ENCODE data around the gene BSDC1. TPM values are rescaled to one million over a fixed set of nuclear protein-coding genes. Genes with fewer than 3 reads are reported as not detected.
A peak's percentile ranks its signal among the peaks of the same experiment; 100 is the strongest.

Gene BSDC1
- polyA plus RNA-seq, 1 experiment: 45.3 TPM

- DNase-seq (ENCODE audit: low read depth, low spot score): no peak
- Histone ChIP-seq H3K9me3 (ENCODE audit: control insufficient read depth, insufficient read depth, low read length) (no peaks in the 10 kb centered on the region; the same call in 1 of the 2 replicates), H3K27me3 (ENCODE audit: control insufficient read depth, insufficient read depth, low read length) (no peaks in the 10 kb centered on the region), H3K4me3 (ENCODE audit: low read depth, low read length) (no peak overlapping the region), H3K27ac (ENCODE audit: low read depth, low read length) (no peak overlapping the region)
- CTCF ChIA-PET: interaction anchor here (1.0 kb wide), 2 partner anchors 15 to 116 kb away, joined by 3 to 4 read pairs; no protein-coding TSS in a partner anchor
- TF ChIP-seq, protein P1, sequence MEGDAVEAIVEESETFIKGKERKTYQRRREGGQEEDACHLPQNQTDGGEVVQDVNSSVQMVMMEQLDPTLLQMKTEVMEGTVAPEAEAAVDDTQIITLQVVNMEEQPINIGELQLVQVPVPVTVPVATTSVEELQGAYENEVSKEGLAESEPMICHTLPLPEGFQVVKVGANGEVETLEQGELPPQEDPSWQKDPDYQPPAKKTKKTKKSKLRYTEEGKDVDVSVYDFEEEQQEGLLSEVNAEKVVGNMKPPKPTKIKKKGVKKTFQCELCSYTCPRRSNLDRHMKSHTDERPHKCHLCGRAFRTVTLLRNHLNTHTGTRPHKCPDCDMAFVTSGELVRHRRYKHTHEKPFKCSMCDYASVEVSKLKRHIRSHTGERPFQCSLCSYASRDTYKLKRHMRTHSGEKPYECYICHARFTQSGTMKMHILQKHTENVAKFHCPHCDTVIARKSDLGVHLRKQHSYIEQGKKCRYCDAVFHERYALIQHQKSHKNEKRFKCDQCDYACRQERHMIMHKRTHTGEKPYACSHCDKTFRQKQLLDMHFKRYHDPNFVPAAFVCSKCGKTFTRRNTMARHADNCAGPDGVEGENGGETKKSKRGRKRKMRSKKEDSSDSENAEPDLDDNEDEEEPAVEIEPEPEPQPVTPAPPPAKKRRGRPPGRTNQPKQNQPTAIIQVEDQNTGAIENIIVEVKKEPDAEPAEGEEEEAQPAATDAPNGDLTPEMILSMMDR (IDR thresholded peaks at IDR 0.05; ENCODE audit: low read depth, low read length): no peak
- POLR2A ChIA-PET: interaction anchor here (0.9 kb wide), 1 partner anchor 10 kb away, joined by 3 read pairs; no protein-coding TSS in a partner anchor
Observed at GRCh38 chr1:32331549-32331948, 62.7 kb downstream of the BSDC1 start.

DNA sequence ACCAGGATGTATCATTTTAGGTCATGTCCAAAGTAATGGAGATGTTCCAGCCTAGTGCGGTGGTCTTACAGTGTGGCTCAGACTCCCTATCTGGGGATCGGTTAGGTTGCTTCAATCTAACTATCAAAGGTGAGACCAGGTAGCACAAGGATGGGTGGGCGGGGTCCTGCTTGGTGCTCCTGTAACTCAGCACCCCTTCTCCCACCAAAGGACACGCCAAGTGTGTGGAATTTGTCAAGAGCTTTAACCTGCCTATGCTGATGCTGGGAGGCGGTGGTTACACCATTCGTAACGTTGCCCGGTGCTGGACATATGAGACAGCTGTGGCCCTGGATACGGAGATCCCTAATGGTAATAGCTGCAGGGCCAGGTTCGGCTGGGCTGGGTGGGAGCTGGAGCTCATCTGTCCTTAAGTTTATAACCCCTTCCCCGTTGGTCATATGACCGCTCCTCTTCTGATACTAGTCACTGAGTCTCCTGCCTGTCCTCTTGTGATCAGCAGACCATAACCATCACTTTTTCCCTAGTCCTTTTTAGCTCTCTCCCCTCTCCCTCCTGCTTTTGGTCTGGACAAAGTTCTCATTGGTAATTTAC, 63.6 kb downstream of the BSDC1 start:
- H3K4me3 ChIP-seq (ENCODE audit: low read depth, low read length): no peak overlapping the region
- no peak overlapping the region for H3K27ac ChIP-seq (ENCODE audit: low read depth, low read length)
- CTCF ChIA-PET: no interaction called here
- H3K27me3 ChIP-seq (ENCODE audit: control insufficient read depth, insufficient read depth, low read length): no peaks in the 10 kb centered on the region
- POLR2A ChIA-PET: no interaction called here
- TF ChIP-seq, protein P1 (IDR thresholded peaks at IDR 0.05; ENCODE audit: low read depth, low read length): no peak
- H3K9me3 ChIP-seq (ENCODE audit: control insufficient read depth, insufficient read depth, low read length): no peaks in the 10 kb centered on the region; the same call in 1 of the 2 replicates
- no peak for DNase-seq (ENCODE audit: low read depth, low spot score)

- CTCF ChIA-PET: no interaction called here
- H3K27me3 ChIP-seq (ENCODE audit: control insufficient read depth, insufficient read depth, low read length): no peaks in the 10 kb centered on the region
- no peak for DNase-seq (ENCODE audit: low read depth, low spot score)
- H3K4me3 ChIP-seq (ENCODE audit: low read depth, low read length): no peak overlapping the region
- TF ChIP-seq, protein P1 (IDR thresholded peaks at IDR 0.05; ENCODE audit: low read depth, low read length): no peak
- H3K9me3 ChIP-seq (ENCODE audit: control insufficient read depth, insufficient read depth, low read length): no peaks in the 10 kb centered on the region; the same call in 1 of the 2 replicates
- POLR2A ChIA-PET: no interaction called here
- no peak overlapping the region for H3K27ac ChIP-seq (ENCODE audit: low read depth, low read length)
Observed at GRCh38 chr1:32329931-32330466, 64.2 kb downstream of the BSDC1 start.

DNA sequence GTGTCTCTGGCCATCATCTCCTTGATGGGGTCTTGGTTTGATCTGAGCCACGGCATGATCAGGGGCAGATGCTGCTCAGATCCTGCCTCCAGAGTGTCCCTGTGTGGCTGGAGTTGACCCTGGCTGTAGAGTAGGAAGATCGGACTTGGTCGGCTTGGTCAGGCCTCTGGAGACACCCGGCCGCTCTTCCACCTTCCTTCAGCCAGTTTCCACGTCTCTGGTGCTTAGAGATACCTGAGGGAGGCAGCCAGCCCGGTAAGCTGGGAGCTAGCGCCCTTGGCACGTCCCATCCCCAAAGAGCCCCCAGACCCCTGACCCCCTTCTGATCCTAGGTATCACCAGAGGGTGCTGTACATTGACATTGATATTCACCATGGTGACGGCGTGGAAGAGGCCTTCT, 67.0 kb downstream of the BSDC1 start:
- Histone ChIP-seq H3K27me3 (ENCODE audit: control insufficient read depth, insufficient read depth, low read length) (no peaks in the 10 kb centered on the region), H3K27ac (ENCODE audit: low read depth, low read length) (no peak overlapping the region), H3K4me3 (ENCODE audit: low read depth, low read length) (no peak overlapping the region), H3K9me3 (ENCODE audit: control insufficient read depth, insufficient read depth, low read length) (no peaks in the 10 kb centered on the region)
- POLR2A ChIA-PET: no interaction called here
- CTCF ChIA-PET: no interaction called here
- TF ChIP-seq, protein P1 (IDR thresholded peaks at IDR 0.05; ENCODE audit: low read depth, low read length): no peak
- no peak for DNase-seq (ENCODE audit: low read depth, low spot score)

GRCh38 chr1:32321712-32322291, 72.4 kb downstream of the BSDC1 start:
- no peaks in the 10 kb centered on the region for H3K27me3 ChIP-seq (ENCODE audit: control insufficient read depth, insufficient read depth, low read length)
- CTCF ChIA-PET: interaction anchor here (0.6 to 2.4 kb wide), 3 partner anchors 10 to 106 kb away, joined by 4 to 10 read pairs (median 6); no protein-coding TSS in a partner anchor
- peak overlapping the region; percentile 0 for H3K27ac ChIP-seq (ENCODE audit: low read depth, low read length)
- H3K4me3 ChIP-seq (ENCODE audit: low read depth, low read length): no peak overlapping the region
- no peaks in the 10 kb centered on the region for H3K9me3 ChIP-seq (ENCODE audit: control insufficient read depth, insufficient read depth, low read length)
- TF ChIP-seq, protein P1 (IDR thresholded peaks at IDR 0.05; ENCODE audit: low read depth, low read length): no peak
- POLR2A ChIA-PET: interaction anchor here (0.5 to 2.4 kb wide), 7 partner anchors 10 to 131 kb away, joined by 3 to 13 read pairs (median 4); partner anchors contain the start of gene MARCKSL1
- no peak for DNase-seq (ENCODE audit: low read depth, low spot score)

Measured in AG04450 (cell line).